ENCODE results near the gene OR52J3. TPM values are rescaled to one million over a fixed set of nuclear protein-coding genes. Genes with fewer than 3 reads are reported as not detected.

The OR52J3 gene
- total RNA-seq, 1 experiment from 2014 or later, result not detected

GRCh38 chr11:5007561-5007960 lies 38.8 kb upstream of the OR52J3 start:
- Histone ChIP-seq H3K27ac (ENCODE audit: low read depth, low read length) (no peak overlapping the region), H3K9me2 (ENCODE audit: insufficient read depth) (no peaks in the 10 kb centered on the region), H2AFZ (ENCODE audit: low read depth, low read length, poor library complexity, severe bottlenecking) (no peak overlapping the region), H4K20me1 (ENCODE audit: insufficient read depth) (no peaks in the 10 kb centered on the region), H3K9me3 (ENCODE audit: control insufficient read depth in 1 of 2, insufficient read depth in 1 of 2, low read depth in 1 of 2, low read length in 2 of 2) (no peaks in the 10 kb centered on the region), H3K4me2 (ENCODE audit: low read length) (no peak overlapping the region), H3K4me3 (replicated peaks in 1 of 2; ENCODE audit: low read depth in 1 of 2, low read length in 2 of 2) (no peak overlapping the region), H3K79me2 (ENCODE audit: insufficient read depth, low read length) (no peaks in the 10 kb centered on the region), H3K9ac (ENCODE audit: low read length) (no peak overlapping the region), H3K36me3 (ENCODE audit: control insufficient read depth in 1 of 2, insufficient read depth in 2 of 2, low read length in 2 of 2) (no peaks in the 10 kb centered on the region), H3K27me3 (ENCODE audit: insufficient read depth, low read length) (peaks cover 41% of the 10 kb centered on the region), H3K4me1 (ENCODE audit: control insufficient read depth in 1 of 2, insufficient read depth in 2 of 2, low read length in 2 of 2) (no peaks in the 10 kb centered on the region)
- ATAC-seq (peak; percentile 58; the same call in 1 of the 2 replicates), DNase-seq (ENCODE audit: low read depth, low spot score) (no peak)
- TF ChIP-seq YY1 (IDR thresholded peaks at IDR 0.05; ENCODE audit: extremely low read depth, insufficient replicate concordance, low read depth, low read length) (no peak), MAX (IDR thresholded peaks at IDR 0.05) (no peak), CEBPB (IDR thresholded peaks at IDR 0.05; ENCODE audit: low read depth) (no peak), ZFX (IDR thresholded peaks at IDR 0.05) (no peak), CTCF (IDR thresholded peaks at IDR 0.05 in 2 of 3, conservative IDR thresholded peaks at IDR 0.05 in 1 of 3; ENCODE audit: borderline replicate concordance in 1 of 3, insufficient read depth in 1 of 3, low read depth in 2 of 3, low read length in 2 of 3) (no peak), EZH2 (IDR thresholded peaks at IDR 0.05) (no peak), EZH2phosphoT487 (IDR thresholded peaks at IDR 0.05; ENCODE audit: borderline replicate concordance) (no peak), ZNF274 (IDR thresholded peaks at IDR 0.05; ENCODE audit: low read depth, low read length) (no peak), SP1 (IDR thresholded peaks at IDR 0.05; ENCODE audit: low read depth) (no peak), FOSL1 (IDR thresholded peaks at IDR 0.05; ENCODE audit: low read depth) (no peak), ELF1 (IDR thresholded peaks at IDR 0.05; ENCODE audit: borderline replicate concordance, low read depth) (no peak), POLR2A (IDR thresholded peaks at IDR 0.05; ENCODE audit: borderline replicate concordance, extremely low read depth, insufficient read depth, insufficient read length) (no peak), CBX3 (IDR thresholded peaks at IDR 0.05; ENCODE audit: low read depth) (no peak), POLR2AphosphoS5 (IDR thresholded peaks at IDR 0.05; ENCODE audit: low read depth, low read length) (no peak)
- ChIA-PET RAD21 (ENCODE audit: low non-redundant PET in 1 of 2, low total read pairs in 2 of 2, uncharacterized antibody in 2 of 2, unreplicated experiment in 2 of 2) (no interaction called here), CTCF (interaction anchor here (0.7 kb wide), 1 partner anchor 826 kb away, joined by 3 read pairs; no protein-coding TSS in a partner anchor), POLR2A (no interaction called here)
- BruUV-seq (replicated peaks), result no TSS peak
- intact Hi-C loops (cut with micrococcal nuclease), result no loop called here

Data from HCT116 (cell line).